Spinal cord (tissue), 10 donors: ENCODE results near the gene TSPAN32. TPM values are rescaled to one million over a fixed set of nuclear protein-coding genes. Genes with fewer than 3 reads are reported as not detected.
A peak's percentile ranks its signal among the peaks of the same experiment; 100 is the strongest.

Experiments used
- DNase-seq, 6 donors: peaks; one replicate each; pipeline versions ENCODE4 v3.0.0 to v3.0.0-alpha.2; 2013 to 2015; ENCODE audit warnings: low spot score in 6 of 6, low read depth in 4 of 6
- H3K27ac ChIP-seq: one replicate; pipeline ENCODE4 v1.5.1; 2013; ENCODE audit warnings: low read depth, low read length, control low read depth
- H3K27me3 ChIP-seq: one replicate; pipeline ENCODE4 v1.6.1; 2013; ENCODE audit warnings: low read length; ENCODE audit not compliant: control insufficient read depth, insufficient read depth
- H3K36me3 ChIP-seq: one replicate; pipeline ENCODE4 v1.6.1; 2013; ENCODE audit warnings: low read length; ENCODE audit not compliant: control insufficient read depth, insufficient read depth
- H3K4me1 ChIP-seq: one replicate; pipeline ENCODE4 v1.6.1; 2013; ENCODE audit warnings: low read length; ENCODE audit not compliant: control insufficient read depth, insufficient read depth
- H3K4me3 ChIP-seq: one replicate; pipeline ENCODE4 v1.5.1; 2013; ENCODE audit warnings: low read depth, low read length, control low read depth
- H3K9me3 ChIP-seq: one replicate; pipeline ENCODE4 v1.6.1; 2013; ENCODE audit warnings: low read length; ENCODE audit not compliant: control insufficient read depth, insufficient read depth
- WGBS: methylation state at CpG from one replicate; pipeline ENCODE4 v1.1.5; 2013; ENCODE audit warnings: missing lambda C conversion rate; ENCODE audit not compliant: insufficient coverage; 5-methylcytosine and 5-hydroxymethylcytosine counted together
- polyA plus RNA-seq, 2 donors: library from polyadenylated mRNA; unstranded; fragments of 120-200 nt; gene quantifications; one replicate each; pipeline ENCODE4 v1.2.1, GENCODE V29; 2013; ENCODE audit not compliant: insufficient read length in 2 of 2
- total RNA-seq, 2 donors: library from RNA; depleted of rRNA in 1 of 2; stranded (reverse); fragments of 120-200 nt in 1 of 2; fragments of >200 nt in 1 of 2; gene quantifications; one replicate each; pipeline versions ENCODE4 v1.2.3 to v1.2.4, GENCODE V29; 2013 to 2014
- donor health status: healthy.

TSPAN32 gene
- total and polyA plus RNA-seq, 4 donors: 0.90 to 2.8 (median 2.1) TPM

DNA sequence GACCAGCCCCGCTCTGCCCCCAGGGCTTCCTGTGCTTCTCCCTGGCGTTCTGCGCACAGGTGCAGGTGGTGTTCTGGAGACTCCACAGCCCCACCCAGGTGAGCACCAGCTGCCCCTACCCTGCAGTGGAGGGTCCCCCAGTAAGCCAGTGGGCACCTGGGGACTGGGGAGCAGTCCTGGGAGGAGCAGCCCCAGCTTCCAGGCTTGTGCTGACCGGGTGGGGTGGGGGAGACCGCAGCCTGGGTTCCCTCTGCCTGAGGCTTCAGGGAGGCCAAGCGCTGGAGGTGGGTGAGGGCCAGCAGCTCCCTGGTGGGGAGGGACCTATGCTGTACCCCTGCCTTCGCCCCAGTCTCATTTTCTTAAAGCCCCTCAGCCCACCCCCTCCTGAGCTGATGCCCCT, 6.9 kb downstream of the TSPAN32 start:
- WGBS: 88% methylated on average over 4 of the region's 7 CpGs
- Histone ChIP-seq H3K27ac (no peak overlapping the region), H3K9me3 (no peaks in the 10 kb centered on the region), H3K36me3 (peaks cover 5% of the 10 kb centered on the region), H3K4me3 (no peak overlapping the region), H3K27me3 (no peaks in the 10 kb centered on the region), H3K4me1 (peaks cover 72% of the 10 kb centered on the region)
- no peak for DNase-seq

DNA sequence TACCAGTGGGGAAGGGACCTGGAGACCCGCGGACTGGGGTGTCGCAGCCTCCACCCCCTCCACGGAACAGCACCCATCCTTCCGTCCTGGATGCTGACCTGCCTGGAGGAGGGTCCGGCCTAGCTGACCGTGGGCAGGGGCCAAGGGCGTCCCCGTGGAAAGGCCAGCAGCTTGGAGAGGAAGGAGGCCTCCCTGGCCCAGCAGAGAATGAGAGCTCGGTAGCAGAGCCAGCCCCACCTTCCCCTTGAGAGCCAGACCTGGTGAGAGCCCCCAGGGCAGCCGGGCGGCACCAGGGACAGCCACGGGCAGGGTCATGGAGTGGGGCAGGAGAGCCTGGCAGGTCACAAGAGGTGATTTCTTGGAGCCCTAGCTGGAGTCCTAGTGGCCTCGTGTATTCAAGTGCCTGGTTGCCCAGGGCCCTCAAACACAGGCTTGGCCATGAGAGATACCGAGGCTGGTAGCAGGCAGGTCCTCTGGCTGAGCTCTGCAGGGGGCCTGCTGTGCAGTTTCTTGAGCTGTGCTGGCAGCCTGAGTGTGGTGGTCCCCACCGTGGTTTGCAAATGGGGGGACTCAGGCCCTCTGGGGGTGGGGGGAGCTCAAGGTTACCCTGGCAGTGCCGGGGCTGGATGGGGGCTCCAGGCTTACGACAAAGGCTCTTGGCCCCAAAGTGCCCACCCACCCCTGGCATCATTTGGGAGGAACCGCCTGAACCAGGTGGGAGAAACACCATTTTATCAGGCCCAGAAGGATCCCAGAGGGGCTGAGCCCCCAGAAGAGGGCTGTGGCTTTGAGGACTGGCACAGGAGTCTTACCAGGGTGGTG, 7.6 kb downstream of the TSPAN32 start:
- DNase-seq: no peak
- WGBS: 78% methylated on average over 12 of the region's 19 CpGs

DNA sequence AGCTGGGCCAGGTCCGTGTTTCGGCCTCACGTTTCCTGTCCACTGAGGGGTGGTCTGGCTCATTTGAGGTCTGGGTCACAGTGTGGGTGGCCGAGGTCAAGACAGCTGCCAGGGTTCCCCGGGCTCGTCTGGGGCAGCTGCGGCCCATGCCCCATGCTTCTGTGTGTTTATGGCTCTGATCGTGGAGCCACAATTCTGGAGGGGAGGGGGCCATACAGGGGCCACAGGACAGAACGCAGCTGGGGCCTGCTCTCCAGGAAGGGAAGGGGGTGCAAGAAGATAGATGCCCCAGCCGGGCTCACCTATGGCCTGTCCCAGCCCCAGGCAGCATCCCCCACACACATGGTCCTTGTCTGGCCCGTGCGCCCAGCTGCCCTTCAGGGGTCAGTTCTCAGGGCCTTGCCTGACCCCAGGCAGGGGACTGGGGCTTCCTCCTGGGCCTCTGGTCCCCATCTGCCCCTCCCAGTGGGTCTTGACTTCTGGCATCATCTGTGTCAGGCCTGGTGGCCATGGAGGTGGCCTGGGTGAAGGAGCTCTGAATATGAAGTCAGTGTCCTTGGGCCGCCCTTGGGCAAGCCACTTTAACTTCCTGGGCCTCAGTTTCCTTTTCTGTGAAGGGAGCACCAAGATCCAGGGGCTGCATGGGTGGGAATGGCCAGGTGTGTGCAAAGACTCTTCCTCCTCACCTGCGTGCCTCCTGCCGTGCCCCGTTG, 8.4 kb downstream of the TSPAN32 start:
- WGBS: 80% methylated on average over 12 of the region's 16 CpGs
- peaks cover 73% of the 10 kb centered on the region for H3K4me1 ChIP-seq

More for the DNA sequence above, 7.6 kb downstream of the TSPAN32 start:
- Histone ChIP-seq H3K27me3 (no peaks in the 10 kb centered on the region), H3K27ac (no peak overlapping the region), H3K9me3 (no peaks in the 10 kb centered on the region), H3K36me3 (peaks cover 5% of the 10 kb centered on the region), H3K4me1 (peaks cover 73% of the 10 kb centered on the region), H3K4me3 (no peak overlapping the region)

DNA sequence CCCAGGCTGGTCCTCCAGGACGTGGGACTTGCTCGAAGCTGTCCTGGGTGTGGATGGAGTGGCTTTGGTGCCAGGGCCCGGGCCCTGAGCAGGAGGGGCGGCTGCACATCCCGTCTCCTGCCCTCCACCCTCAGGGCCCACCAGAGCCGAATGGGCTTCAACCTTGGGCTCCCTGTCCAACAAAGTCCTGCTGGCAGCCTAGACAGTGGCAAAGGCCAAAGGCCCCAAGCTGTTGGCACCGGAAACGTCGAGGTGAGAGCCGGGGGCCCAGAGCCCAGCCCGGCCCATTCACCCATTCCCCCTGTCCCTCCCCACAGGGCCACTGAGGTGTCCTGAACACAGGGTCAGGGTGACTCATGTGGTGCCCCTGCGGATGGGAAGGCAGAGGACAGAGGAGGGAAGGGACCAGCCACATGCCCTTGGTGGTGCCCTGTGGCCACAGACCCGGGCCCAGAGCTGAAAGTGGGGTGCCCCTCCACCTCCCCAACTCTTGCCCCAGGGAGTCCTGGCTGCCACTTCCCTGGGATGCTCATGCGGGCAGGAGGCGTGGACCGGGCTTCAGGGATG, 9.1 kb downstream of the TSPAN32 start:
- Histone ChIP-seq H3K27me3 (no peaks in the 10 kb centered on the region), H3K36me3 (peaks cover 5% of the 10 kb centered on the region), H3K4me1 (peaks cover 73% of the 10 kb centered on the region), H3K4me3 (no peak overlapping the region), H3K9me3 (no peaks in the 10 kb centered on the region), H3K27ac (no peak overlapping the region)
- 89% methylated on average over 10 of the region's 16 CpGs for WGBS
- DNase-seq: no peak

More for the DNA sequence above, 8.4 kb downstream of the TSPAN32 start:
- Histone ChIP-seq H3K9me3 (no peaks in the 10 kb centered on the region), H3K27ac (no peak overlapping the region), H3K4me3 (no peak overlapping the region), H3K36me3 (peaks cover 3% of the 10 kb centered on the region), H3K27me3 (no peaks in the 10 kb centered on the region)
- no peak for DNase-seq

DNA sequence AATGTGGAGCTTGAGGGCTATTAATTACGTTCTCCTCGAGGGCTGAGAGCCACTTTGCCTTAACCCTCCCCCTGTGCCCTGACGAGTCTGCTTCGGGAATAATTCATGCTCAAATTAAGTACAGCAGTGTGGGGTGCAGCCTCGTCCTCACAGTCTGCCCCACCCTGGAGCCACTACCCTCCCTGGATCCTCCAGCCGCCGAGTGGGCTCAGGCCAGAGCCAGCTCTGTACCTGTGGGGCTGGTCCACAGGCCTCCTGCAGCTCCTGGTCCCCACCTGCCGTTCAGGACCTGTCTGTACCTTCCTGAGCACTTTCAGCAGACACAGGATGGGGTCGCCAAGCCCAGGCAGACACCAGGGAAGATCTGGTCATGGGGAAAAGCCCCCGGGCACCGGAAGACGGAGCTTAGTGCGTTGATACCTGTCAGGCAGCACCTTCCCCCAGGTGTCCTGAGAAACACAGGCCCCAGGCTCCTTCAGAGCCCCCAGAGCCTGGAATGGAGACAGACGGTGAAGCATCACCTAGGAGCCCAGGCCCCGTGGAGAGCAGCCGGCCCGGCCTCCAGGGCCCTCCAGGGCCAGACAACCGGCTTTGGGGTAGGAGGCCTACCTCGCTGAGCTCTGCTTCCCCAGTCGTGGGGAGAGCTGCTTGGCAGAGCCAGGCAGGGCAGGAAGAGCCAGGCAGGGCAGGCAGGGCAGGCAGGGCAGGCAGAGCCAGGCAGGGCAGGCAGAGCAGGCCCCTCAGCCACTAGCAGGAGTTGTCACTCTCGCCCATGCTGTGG, 9.7 kb downstream of the TSPAN32 start:
- Histone ChIP-seq H3K4me1 (peaks cover 69% of the 10 kb centered on the region), H3K4me3 (no peak overlapping the region), H3K27me3 (no peaks in the 10 kb centered on the region), H3K9me3 (no peaks in the 10 kb centered on the region), H3K27ac (peak overlapping the region; percentile 76), H3K36me3 (peaks cover 11% of the 10 kb centered on the region)
- no peak for DNase-seq
- WGBS: 76% methylated on average over 19 of the region's 21 CpGs

DNA sequence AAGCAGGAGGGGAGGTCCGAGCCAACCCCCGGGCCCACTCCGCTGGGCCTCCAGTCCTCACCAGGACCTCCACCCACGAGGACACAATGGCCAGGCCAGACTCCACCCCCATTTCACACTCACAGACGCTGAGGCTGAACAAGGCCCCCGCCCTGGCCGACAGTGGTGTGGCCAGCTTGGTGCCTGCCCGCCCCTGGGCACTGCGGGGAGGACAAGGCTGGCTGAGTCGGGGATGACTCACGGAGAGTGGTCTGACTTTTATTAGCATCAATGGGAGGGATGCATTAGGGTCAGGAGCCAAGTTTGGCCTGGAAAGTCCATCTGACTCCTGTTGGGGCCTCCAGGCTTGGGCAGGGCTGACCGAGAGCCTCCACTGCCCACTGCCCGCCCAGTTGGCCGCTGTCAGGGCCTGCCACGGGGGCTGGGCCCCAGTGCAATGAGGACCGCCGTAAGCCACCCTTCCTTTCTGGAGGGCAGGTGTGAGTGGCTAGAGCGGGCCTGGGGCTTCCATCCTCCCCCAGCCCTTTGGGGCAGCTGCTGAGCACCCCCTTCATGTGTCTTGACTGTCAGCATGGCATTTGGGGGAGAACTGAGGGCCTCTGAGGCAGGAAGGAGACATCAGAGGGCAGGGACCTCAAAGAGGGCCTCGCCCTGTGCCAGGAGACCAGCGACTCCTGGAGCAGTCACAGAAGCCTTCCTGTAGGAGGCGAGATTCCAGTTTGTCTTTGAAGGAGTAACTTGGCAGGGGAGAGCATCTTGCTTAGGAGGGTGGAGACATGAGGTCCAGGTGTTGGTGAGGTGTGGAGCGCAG, 10.6 kb downstream of the TSPAN32 start:
- H3K36me3 ChIP-seq: peaks cover 13% of the 10 kb centered on the region
- peaks cover 60% of the 10 kb centered on the region for H3K4me1 ChIP-seq
- DNase-seq: peak in 1 of 6 donors; percentile 29
- no peaks in the 10 kb centered on the region for H3K27me3 ChIP-seq
- H3K27ac ChIP-seq: peak overlapping the region; percentile 76
- no peak overlapping the region for H3K4me3 ChIP-seq
- H3K9me3 ChIP-seq: no peaks in the 10 kb centered on the region
- WGBS: 88% methylated on average over 12 of the region's 22 CpGs

DNA sequence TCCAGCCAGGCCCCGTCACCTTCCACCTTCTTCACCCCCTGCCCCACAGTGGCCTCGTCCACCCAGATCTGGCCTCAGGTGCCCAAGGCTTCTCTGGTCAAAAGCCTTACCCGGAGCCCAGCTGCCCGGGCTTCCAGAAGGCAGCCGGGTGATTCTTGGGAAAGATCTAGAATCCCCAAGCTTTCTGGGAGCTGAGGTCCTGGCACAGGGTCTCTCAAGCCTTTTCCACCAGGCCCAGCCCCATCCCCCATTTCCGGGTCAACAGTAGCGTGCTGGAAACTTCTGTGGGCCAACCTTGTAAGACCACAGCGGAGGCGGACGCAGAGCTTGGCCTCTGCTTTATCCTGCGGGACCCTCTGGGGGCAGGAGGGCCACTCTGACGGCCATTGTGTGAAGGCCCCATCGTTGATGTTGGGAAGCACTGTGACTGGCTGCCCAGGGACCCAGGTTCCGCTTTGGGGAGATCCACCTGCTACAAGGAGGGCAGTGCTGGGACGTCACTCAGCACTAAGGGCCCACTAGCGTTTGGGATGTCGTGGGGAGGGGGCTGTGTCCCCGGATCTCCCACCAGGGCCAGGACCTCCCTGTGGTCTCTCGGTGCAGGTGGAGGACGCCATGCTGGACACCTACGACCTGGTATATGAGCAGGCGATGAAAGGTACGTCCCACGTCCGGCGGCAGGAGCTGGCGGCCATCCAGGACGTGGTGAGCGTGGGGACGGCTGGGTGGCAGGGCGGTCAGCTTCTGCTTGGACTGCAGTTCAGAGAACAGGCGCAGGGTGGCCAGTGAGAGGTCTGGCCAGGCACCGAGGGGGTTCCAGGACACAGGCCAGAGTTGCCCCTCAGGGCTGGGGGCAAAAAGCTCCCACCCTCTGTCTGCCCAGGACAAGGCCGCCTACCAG, 11.5 kb downstream of the TSPAN32 start:
- peaks cover 4% of the 10 kb centered on the region for H3K9me3 ChIP-seq
- H3K36me3 ChIP-seq: peaks cover 17% of the 10 kb centered on the region
- H3K27ac ChIP-seq: peak overlapping the region; percentile 94
- 90% methylated on average over 34 of the region's 34 CpGs for WGBS
- no peaks in the 10 kb centered on the region for H3K27me3 ChIP-seq
- no peak for DNase-seq
- no peak overlapping the region for H3K4me3 ChIP-seq
- H3K4me1 ChIP-seq: peaks cover 54% of the 10 kb centered on the region

DNA sequence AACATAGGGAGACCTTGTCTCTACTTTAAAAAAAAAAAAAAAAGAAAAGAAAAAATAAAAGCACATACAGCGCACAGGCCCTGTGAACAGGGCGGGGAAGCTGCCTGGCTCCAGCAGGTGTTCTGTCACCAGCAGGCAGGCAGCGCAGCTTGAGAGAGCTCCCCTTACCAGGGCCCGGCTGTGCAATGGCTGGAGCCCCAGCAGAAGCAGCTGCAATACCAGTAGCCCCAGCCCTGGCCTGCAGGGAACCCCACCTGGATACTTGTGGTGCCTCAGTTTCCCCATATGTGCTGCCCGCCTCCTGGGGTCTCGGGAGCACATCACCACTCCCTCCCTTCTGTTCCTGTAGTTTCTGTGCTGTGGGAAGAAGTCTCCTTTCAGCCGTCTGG, 12.3 kb downstream of the TSPAN32 start:
- peak overlapping the region; percentile 94 for H3K27ac ChIP-seq

More for the DNA sequence above, 12.3 kb downstream of the TSPAN32 start:
- DNase-seq: no peak
- H3K9me3 ChIP-seq: peaks cover 4% of the 10 kb centered on the region
- peaks cover 54% of the 10 kb centered on the region for H3K4me1 ChIP-seq
- no peaks in the 10 kb centered on the region for H3K27me3 ChIP-seq
- H3K4me3 ChIP-seq: no peak overlapping the region
- peaks cover 17% of the 10 kb centered on the region for H3K36me3 ChIP-seq
- WGBS: 100% methylated on average over 4 of the region's 7 CpGs
